ENCODE data around the gene DPH2. TPM values are rescaled to one million over a fixed set of nuclear protein-coding genes. Genes with fewer than 3 reads are reported as not detected.

Gene DPH2
- total and polyA plus RNA-seq, 2 of the 8 experiments (the other 6 are each of a cell fraction or from before 2014, with no cell fraction given) = 64.9 to 92.1 TPM

- Histone ChIP-seq H4K8ac (ENCODE audit: extremely low read depth, insufficient read depth, low read length) (no peak overlapping the region), H2BK20ac (ENCODE audit: low read length) (no peak overlapping the region), H2BK12ac (ENCODE audit: low read depth, low read length) (no peak overlapping the region), H4K91ac (replicated peaks; ENCODE audit: insufficient read length, low read length) (no peak overlapping the region), H3K9ac (replicated peaks in 1 of 4; ENCODE audit: extremely low read depth in 1 of 4, low read depth in 3 of 4, low read length in 3 of 4) (no peak overlapping the region), H3K4ac (replicated peaks; ENCODE audit: insufficient read length, low read depth, low read length) (no peak overlapping the region), H3K27ac (ENCODE audit: low read depth, low read length) (no peak overlapping the region), H2AFZ (ENCODE audit: low read length) (no peak overlapping the region), H3K23ac (ENCODE audit: insufficient read length) (no peak overlapping the region), H4K20me1 (replicated peaks in 1 of 2; ENCODE audit: control insufficient read depth in 1 of 2, insufficient read depth in 2 of 2, low read length in 2 of 2) (peaks cover 0 to 5% of the 10 kb centered on the region in 2 experiments), H2BK15ac (ENCODE audit: low read length) (no peak overlapping the region), H3K9me3 (ENCODE audit: insufficient read depth in 2 of 2, low read depth in 1 of 2, low read length in 1 of 2) (no peaks in the 10 kb centered on the region), H3K18ac (ENCODE audit: extremely low read depth, low read length) (no peak overlapping the region), H3K23me2 (ENCODE audit: low read depth, low read length) (no peaks in the 10 kb centered on the region), H3K14ac (ENCODE audit: insufficient read length) (no peak overlapping the region), H3K4me1 (replicated peaks in 1 of 4; ENCODE audit: control insufficient read depth in 3 of 4, insufficient read depth in 4 of 4, low read length in 3 of 4) (no peaks in the 10 kb centered on the region), H2AK5ac (ENCODE audit: low read depth, low read length) (no peak overlapping the region), H4K5ac (ENCODE audit: insufficient read length, low read depth, low read length) (no peak overlapping the region), H3K79me2 (ENCODE audit: control insufficient read depth in 1 of 2, insufficient read depth in 2 of 2, low read length in 2 of 2) (0 out of 4 replicates have a peak, but pooled peaks cover 0 to 4% of the 10 kb centered on the region in 2 experiments), H3K36me3 (ENCODE audit: control insufficient read depth in 2 of 4, insufficient read depth in 4 of 4, low read length in 3 of 4) (peaks cover 3 to 14% (median 8%) of the 10 kb centered on the region in 4 experiments; a peak in 4 of 8 replicates), H3K27me3 (replicated peaks in 1 of 4; ENCODE audit: control insufficient read depth in 3 of 4, extremely low read depth in 1 of 4, insufficient read depth in 3 of 4, low read length in 3 of 4) (no peaks in the 10 kb centered on the region), H3K4me2 (ENCODE audit: insufficient read depth in 1 of 2, low read depth in 2 of 2, low read length in 2 of 2) (no peak overlapping the region), H3K79me1 (ENCODE audit: low read depth, low read length) (peaks cover 3% of the 10 kb centered on the region), H3K4me3 (ENCODE audit: extremely low read depth in 1 of 4, insufficient read depth in 2 of 4, low read depth in 3 of 4, low read length in 4 of 4) (no peak overlapping the region), H2BK120ac (replicated peaks; ENCODE audit: low read depth, low read length) (no peak overlapping the region), H3K56ac (replicated peaks; ENCODE audit: insufficient read length, low read depth, low read length) (no peak overlapping the region), H2BK5ac (ENCODE audit: low read depth, low read length) (no peak overlapping the region)
- CTCF ChIA-PET (ENCODE audit: partially characterized antibody) = interaction anchor here (0.7 to 3.2 kb wide), 9 partner anchors 9 to 232 kb away, joined by 3 to 12 read pairs (median 3); partner anchors contain the start of genes ARTN and IPO13
- 85% methylated on average over 9 of the region's 9 CpGs; no CpG with 5 or more reads in 1 of the 2 experiments for WGBS, 2 experiments (ENCODE audit: extremely low coverage in 1 of 2, insufficient coverage in 1 of 2, insufficient read length in 1 of 2, insufficient replicate concordance in 2 of 2, low coverage in 1 of 2, low lambda C conversion rate in 2 of 2, missing lambda C conversion rate in 1 of 2)
- POLR2A ChIA-PET (ENCODE audit: partially characterized antibody) = interaction anchor here (0.7 to 1.7 kb wide), 7 partner anchors 8 to 30 kb away, joined by 3 to 6 read pairs (median 3); no protein-coding TSS in a partner anchor
- DNase-seq (ENCODE audit: low read depth in 1 of 2, low spot score in 2 of 2) = no peak
- no peak for FAIRE-seq
- TF ChIP-seq ZNF274 (IDR thresholded peaks at IDR 0.05; ENCODE audit: borderline replicate concordance, extremely low read depth, low read length) (no peak), EGR1 (IDR thresholded peaks at IDR 0.05; ENCODE audit: borderline replicate concordance, low read depth, low read length) (no peak), KDM5A (IDR thresholded peaks at IDR 0.05; ENCODE audit: low read length) (no peak), SRF (IDR thresholded peaks at IDR 0.05; ENCODE audit: low read depth, low read length) (no peak), GABPA (IDR thresholded peaks at IDR 0.05; ENCODE audit: borderline replicate concordance, insufficient read depth, low read length) (no peak), FOSL1 (IDR thresholded peaks at IDR 0.05; ENCODE audit: insufficient read depth, low read depth, low read length) (no peak), MAX (IDR thresholded peaks at IDR 0.05) (no peak), GTF2F1 (IDR thresholded peaks at IDR 0.05; ENCODE audit: borderline replicate concordance, low read depth, low read length) (no peak), JUND (IDR thresholded peaks at IDR 0.05; ENCODE audit: low read length) (no peak), ATF2 (IDR thresholded peaks at IDR 0.05; ENCODE audit: low read length) (no peak)
Measured at GRCh38 chr1:43958351-43959255, 11.2 kb upstream of the DPH2 start.

Measured in H1 (cell line).